ENCODE results near the gene PCBP2. TPM values are rescaled to one million over a fixed set of nuclear protein-coding genes. Genes with fewer than 3 reads are reported as not detected.
"Not testable (repeated sequence)": the region's sequence is repeated elsewhere in the genome, so short reads cannot be mapped to it uniquely, and the experiment has no call there.

Gene PCBP2
- total RNA-seq, 3 donors from 2014 or later: 512 to 722 (median 529) TPM

- Histone ChIP-seq H3K27me3 (no peaks in the 10 kb centered on the region), H3K4me1 (peaks cover 0 to 14% of the 10 kb centered on the region in 2 donors), H3K36me3 (peaks cover 6% of the 10 kb centered on the region), H3K27ac (no peak overlapping the region), H3K9me3 (no peaks in the 10 kb centered on the region), H3K4me3 (no peak overlapping the region)
- intact Hi-C loops (cut with DNase I; ENCODE audit: low total_unique reads): no loop called here
- DNase-seq (ENCODE audit: low spot score in 2 of 2): no peak
- TF ChIP-seq POLR2A (IDR thresholded peaks at IDR 0.05): no peak
- no peak for TF ChIP-seq CTCF (IDR thresholded peaks at IDR 0.05)
- TF ChIP-seq POLR2AphosphoS5 (IDR thresholded peaks at IDR 0.05): no peak
Measured at GRCh38 chr12:53443955-53444354, 7.9 kb upstream of the PCBP2 start.

- H3K4me3 ChIP-seq; H3K27me3 ChIP-seq; H3K27ac ChIP-seq; H3K9me3 ChIP-seq; H3K36me3 ChIP-seq; DNase-seq (ENCODE audit: low spot score in 2 of 2); intact Hi-C loops (cut with DNase I; ENCODE audit: low total_unique reads): not testable (repeated sequence)
- peaks cover 0 to 14% of the 10 kb centered on the region in 2 donors for H3K4me1 ChIP-seq
Measured at GRCh38 chr12:53444593-53445325, 7.1 kb upstream of the PCBP2 start.

GRCh38 chr12:53450936-53451335 lies 966 bp upstream of the PCBP2 start:
- no peak overlapping the region for H3K27ac ChIP-seq
- no peak overlapping the region for H3K4me3 ChIP-seq
- H3K4me1 ChIP-seq: peaks cover 0 to 12% of the 10 kb centered on the region in 2 donors
- TF ChIP-seq CTCF (IDR thresholded peaks at IDR 0.05) (no peak), POLR2AphosphoS5 (IDR thresholded peaks at IDR 0.05) (no peak), POLR2A (IDR thresholded peaks at IDR 0.05) (no peak)
- H3K9me3 ChIP-seq: no peaks in the 10 kb centered on the region
- intact Hi-C loops (cut with DNase I; ENCODE audit: low total_unique reads): no loop called here
- H3K36me3 ChIP-seq: no peaks in the 10 kb centered on the region
- H3K27me3 ChIP-seq: no peaks in the 10 kb centered on the region
- no peak for DNase-seq (ENCODE audit: low spot score in 2 of 2)

- Histone ChIP-seq H3K27me3 (no peaks in the 10 kb centered on the region), H3K4me3 (peak overlapping the region; percentile 74 to 93 (median 78)), H3K36me3 (no peaks in the 10 kb centered on the region), H3K9me3 (no peaks in the 10 kb centered on the region), H3K4me1 (peaks cover 0 to 12% of the 10 kb centered on the region in 2 donors), H3K27ac (peak overlapping the region; percentile 97 to 98)
- intact Hi-C loops (cut with DNase I; ENCODE audit: low total_unique reads): no loop called here
- TF ChIP-seq CTCF (IDR thresholded peaks at IDR 0.05) (peak in 2 of 3 donors; percentile 12 to 18), POLR2A (IDR thresholded peaks at IDR 0.05) (no peak), POLR2AphosphoS5 (IDR thresholded peaks at IDR 0.05) (peak; percentile 46 to 85 (median 72))
- peak; percentile 82 to 85 for DNase-seq (ENCODE audit: low spot score in 2 of 2)
Measured at GRCh38 chr12:53452159-53453077, 516 bp downstream of the PCBP2 start.

GRCh38 chr12:53453953-53454640 lies 2.2 kb downstream of the PCBP2 start:
- no peak for TF ChIP-seq CTCF (IDR thresholded peaks at IDR 0.05)
- no peak for DNase-seq (ENCODE audit: low spot score in 2 of 2)
- Histone ChIP-seq H3K4me3 (peak overlapping the region in 2 of 3 donors; percentile 78 to 93), H3K9me3 (no peaks in the 10 kb centered on the region), H3K36me3 (no peaks in the 10 kb centered on the region), H3K27me3 (no peaks in the 10 kb centered on the region), H3K27ac (peak overlapping the region in 1 of 2 donors; percentile 7), H3K4me1 (peaks cover 0 to 12% of the 10 kb centered on the region in 2 donors)
- intact Hi-C loops (cut with DNase I; ENCODE audit: low total_unique reads): no loop called here
